IPS-18a (cell line): Measurements from ENCODE around the gene KCNJ4.

Experiments used
- H3K27ac ChIP-seq: one replicate; pipeline ENCODE4 v1.5.1; 2013; ENCODE audit warnings: low read length
- H3K27me3 ChIP-seq: one replicate; pipeline ENCODE4 v1.6.1; 2013; ENCODE audit warnings: mild to moderate bottlenecking, low read length; ENCODE audit not compliant: control insufficient read depth, insufficient read depth
- H3K36me3 ChIP-seq: one replicate; pipeline ENCODE4 v1.6.1; 2013; ENCODE audit warnings: low read depth, low read length; ENCODE audit not compliant: control insufficient read depth
- H3K4me1 ChIP-seq: one replicate; pipeline ENCODE4 v1.6.1; 2013; ENCODE audit warnings: low read depth, low read length; ENCODE audit not compliant: control insufficient read depth
- H3K4me3 ChIP-seq: one replicate; pipeline ENCODE4 v1.5.1; 2013; ENCODE audit warnings: low read length
- H3K9ac ChIP-seq: one replicate; pipeline ENCODE4 v1.6.1; 2013; ENCODE audit warnings: mild to moderate bottlenecking, low read length, moderate library complexity
- H3K9me3 ChIP-seq: one replicate; pipeline ENCODE4 v1.6.1; 2013; ENCODE audit warnings: low read depth, low read length; ENCODE audit not compliant: control insufficient read depth

The KCNJ4 gene

GRCh38 chr22:38435965-38436364 lies 19.0 kb downstream of the KCNJ4 start:
- Histone ChIP-seq H3K36me3 (no peaks in the 10 kb centered on the region), H3K9ac (no peak overlapping the region), H3K4me1 (no peaks in the 10 kb centered on the region), H3K27me3 (no peaks in the 10 kb centered on the region), H3K4me3 (no peak overlapping the region), H3K9me3 (no peaks in the 10 kb centered on the region), H3K27ac (no peak overlapping the region)

GRCh38 chr22:38435010-38435409 lies 20.0 kb downstream of the KCNJ4 start:
- Histone ChIP-seq H3K36me3 (no peaks in the 10 kb centered on the region), H3K4me3 (no peak overlapping the region), H3K9ac (no peak overlapping the region), H3K9me3 (no peaks in the 10 kb centered on the region), H3K27ac (no peak overlapping the region), H3K4me1 (no peaks in the 10 kb centered on the region), H3K27me3 (no peaks in the 10 kb centered on the region)

- no peaks in the 10 kb centered on the region for H3K27me3 ChIP-seq
- no peak overlapping the region for H3K4me3 ChIP-seq
- H3K27ac ChIP-seq = no peak overlapping the region
- no peaks in the 10 kb centered on the region for H3K36me3 ChIP-seq
- H3K9ac ChIP-seq = no peak overlapping the region
- no peaks in the 10 kb centered on the region for H3K9me3 ChIP-seq
- no peaks in the 10 kb centered on the region for H3K4me1 ChIP-seq
These were observed 21.1 kb downstream of the KCNJ4 start for GRCh38 chr22:38433871-38434270.

DNA sequence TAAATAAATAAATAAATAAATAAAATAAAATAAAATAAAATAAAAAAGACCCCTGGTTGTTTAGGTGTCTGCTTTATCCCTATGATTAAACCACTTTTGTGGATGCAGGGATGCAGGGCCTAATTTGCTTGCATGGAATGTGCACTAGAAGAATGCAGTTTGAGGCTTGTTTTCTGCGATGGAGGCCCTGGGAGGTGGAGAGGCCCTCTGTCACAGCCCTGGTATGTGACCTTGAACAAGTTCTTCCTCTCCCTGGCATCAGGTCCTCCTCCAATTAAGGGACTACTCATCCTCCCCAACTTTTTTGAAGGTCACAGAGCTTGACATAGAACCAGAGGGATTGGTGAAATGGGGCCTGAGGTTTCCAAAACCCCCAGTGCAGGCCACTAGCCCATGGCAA lies 22.7 kb downstream of the KCNJ4 start:
- H3K9me3 ChIP-seq = no peaks in the 10 kb centered on the region
- H3K4me1 ChIP-seq = no peaks in the 10 kb centered on the region
- H3K27ac ChIP-seq = no peak overlapping the region
- no peaks in the 10 kb centered on the region for H3K36me3 ChIP-seq
- no peak overlapping the region for H3K4me3 ChIP-seq
- no peak overlapping the region for H3K9ac ChIP-seq
- no peaks in the 10 kb centered on the region for H3K27me3 ChIP-seq

GRCh38 chr22:38431266-38432010 lies 23.6 kb downstream of the KCNJ4 start:
- Histone ChIP-seq H3K36me3 (no peaks in the 10 kb centered on the region), H3K27ac (no peak overlapping the region), H3K4me1 (no peaks in the 10 kb centered on the region), H3K9me3 (no peaks in the 10 kb centered on the region), H3K4me3 (no peak overlapping the region), H3K9ac (no peak overlapping the region), H3K27me3 (no peaks in the 10 kb centered on the region)

DNA sequence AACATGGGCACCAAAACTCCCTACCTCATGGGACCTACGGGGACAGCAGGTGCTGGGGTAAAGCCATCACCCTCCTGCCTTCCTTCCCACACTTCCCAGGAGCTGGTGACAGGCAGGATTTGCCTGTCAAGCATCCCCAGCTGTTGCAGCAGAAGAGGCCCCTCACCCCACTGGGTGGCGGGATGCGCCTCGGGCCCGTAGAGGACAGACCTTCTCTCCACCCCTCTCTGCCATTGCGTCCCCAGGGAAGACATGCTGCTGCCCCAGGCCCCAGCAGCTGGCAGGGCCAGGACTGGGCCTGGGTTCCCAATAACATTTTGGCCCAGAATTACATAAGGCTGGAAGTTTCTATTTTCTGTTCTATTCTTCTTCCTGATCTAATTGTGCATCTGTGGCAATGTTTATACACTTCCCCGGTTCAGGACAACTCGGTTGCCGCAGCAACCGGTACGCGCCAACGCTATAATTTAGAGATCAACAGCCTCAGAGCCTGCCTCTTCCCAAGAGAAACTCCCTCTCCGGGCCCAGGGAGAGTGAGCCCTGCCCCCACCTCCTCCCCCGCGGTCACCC lies 25.4 kb downstream of the KCNJ4 start:
- Histone ChIP-seq H3K4me3 (no peak overlapping the region), H3K4me1 (no peaks in the 10 kb centered on the region), H3K36me3 (no peaks in the 10 kb centered on the region), H3K9ac (no peak overlapping the region), H3K27ac (no peak overlapping the region), H3K27me3 (no peaks in the 10 kb centered on the region), H3K9me3 (no peaks in the 10 kb centered on the region)

GRCh38 chr22:38428714-38429113 lies 26.3 kb downstream of the KCNJ4 start:
- Histone ChIP-seq H3K4me1 (no peaks in the 10 kb centered on the region), H3K9me3 (no peaks in the 10 kb centered on the region), H3K27me3 (no peaks in the 10 kb centered on the region), H3K9ac (no peak overlapping the region), H3K36me3 (no peaks in the 10 kb centered on the region), H3K4me3 (no peak overlapping the region), H3K27ac (no peak overlapping the region)

- no peak overlapping the region for H3K27ac ChIP-seq
- H3K27me3 ChIP-seq = no peaks in the 10 kb centered on the region
- H3K9me3 ChIP-seq = no peaks in the 10 kb centered on the region
- no peak overlapping the region for H3K4me3 ChIP-seq
- no peaks in the 10 kb centered on the region for H3K36me3 ChIP-seq
- H3K9ac ChIP-seq = no peak overlapping the region
- peaks cover 5% of the 10 kb centered on the region for H3K4me1 ChIP-seq
These were observed 27.1 kb downstream of the KCNJ4 start for GRCh38 chr22:38427940-38428339.

DNA sequence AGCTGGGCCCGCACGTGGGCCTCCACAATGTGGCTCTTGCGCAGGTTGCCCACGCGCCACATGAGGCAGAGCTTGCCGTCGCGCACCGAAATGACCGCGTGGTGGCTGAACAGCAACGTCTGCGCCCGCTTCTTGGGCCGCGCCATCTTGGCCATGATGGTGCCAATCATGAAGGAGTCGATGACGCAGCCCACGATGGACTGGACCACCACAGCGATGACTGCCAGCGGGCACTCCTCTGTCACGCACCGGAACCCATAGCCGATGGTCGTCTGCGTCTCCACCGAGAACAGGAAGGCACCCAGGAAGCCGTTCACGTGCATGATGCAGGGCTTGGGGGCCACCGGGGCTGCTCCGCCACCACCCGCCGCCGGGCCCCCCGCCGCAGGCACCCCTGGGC lies 27.5 kb downstream of the KCNJ4 start:
- Histone ChIP-seq H3K27me3 (no peaks in the 10 kb centered on the region), H3K4me3 (no peak overlapping the region), H3K4me1 (peaks cover 10% of the 10 kb centered on the region), H3K36me3 (no peaks in the 10 kb centered on the region), H3K9me3 (no peaks in the 10 kb centered on the region), H3K9ac (no peak overlapping the region), H3K27ac (no peak overlapping the region)

GRCh38 chr22:38426628-38427027 lies 28.4 kb downstream of the KCNJ4 start:
- no peak overlapping the region for H3K9ac ChIP-seq
- H3K36me3 ChIP-seq = no peaks in the 10 kb centered on the region
- H3K27ac ChIP-seq = no peak overlapping the region
- H3K4me1 ChIP-seq = peaks cover 13% of the 10 kb centered on the region
- no peaks in the 10 kb centered on the region for H3K9me3 ChIP-seq
- no peaks in the 10 kb centered on the region for H3K27me3 ChIP-seq
- no peak overlapping the region for H3K4me3 ChIP-seq

GRCh38 chr22:38424525-38425080 lies 30.4 kb downstream of the KCNJ4 start:
- H3K9me3 ChIP-seq = no peaks in the 10 kb centered on the region
- peaks cover 14% of the 10 kb centered on the region for H3K4me1 ChIP-seq
- no peak overlapping the region for H3K9ac ChIP-seq
- H3K27ac ChIP-seq = no peak overlapping the region
- H3K4me3 ChIP-seq = no peak overlapping the region
- no peaks in the 10 kb centered on the region for H3K27me3 ChIP-seq
- no peaks in the 10 kb centered on the region for H3K36me3 ChIP-seq
